Astrocyte (in vitro differentiated cells and primary cell): ENCODE data around the gene MBD5. TPM values are rescaled to one million over a fixed set of nuclear protein-coding genes. Genes with fewer than 3 reads are reported as not detected.
A peak's percentile ranks its signal among the peaks of the same experiment; 100 is the strongest.

ENCODE experiments used
- DNase-seq: peaks from one replicate; pipeline ENCODE4 v3.0.0-alpha.2; 2010; ENCODE audit warnings: low read depth
- FAIRE-seq: peaks from 2 replicates; lab custom pipeline; 2011; peaks lifted over from hg19 to GRCh38; lab: Jason Lieb, UNC
- H2AFZ ChIP-seq: 2 replicates; pipeline ENCODE4 v1.6.0; 2012; ENCODE audit warnings: low read depth, low read length, inconsistent platforms
- H3K27ac ChIP-seq: 2 replicates; pipeline ENCODE4 v1.5.1; 2011; ENCODE audit warnings: low read depth, low read length, inconsistent platforms
- H3K27me3 ChIP-seq: 2 replicates; pipeline ENCODE4 v1.6.0; 2011; ENCODE audit warnings: low read length, inconsistent platforms; ENCODE audit not compliant: insufficient read depth
- H3K36me3 ChIP-seq: 2 replicates; pipeline ENCODE4 v1.5.1; 2011; ENCODE audit warnings: low read length, inconsistent platforms; ENCODE audit not compliant: insufficient read depth
- H3K4me1 ChIP-seq: 2 replicates; pipeline ENCODE4 v1.5.1; 2011; ENCODE audit warnings: low read length, inconsistent platforms; ENCODE audit not compliant: insufficient read depth
- H3K4me2 ChIP-seq: 2 replicates; pipeline ENCODE4 v1.6.0; 2012; ENCODE audit warnings: low read length, inconsistent platforms
- H3K4me3 ChIP-seq: 2 replicates; pipeline ENCODE4 v1.5.1; 2011; ENCODE audit warnings: low read depth, mild to moderate bottlenecking, low read length, inconsistent platforms; ENCODE audit not compliant: insufficient read depth
- H3K79me2 ChIP-seq: 2 replicates; pipeline ENCODE4 v1.6.0; 2012; ENCODE audit warnings: mild to moderate bottlenecking, low read length, inconsistent platforms; ENCODE audit not compliant: insufficient read depth
- H3K9ac ChIP-seq: 2 replicates; pipeline ENCODE4 v1.6.0; 2012; ENCODE audit warnings: mild to moderate bottlenecking, low read length, inconsistent platforms
- H3K9me3 ChIP-seq: 2 replicates; pipeline ENCODE4 v1.5.1; 2012; ENCODE audit warnings: low read depth, mild to moderate bottlenecking, low read length, inconsistent platforms; ENCODE audit not compliant: insufficient read depth
- H4K20me1 ChIP-seq: 2 replicates; pipeline ENCODE4 v1.6.0; 2012; ENCODE audit warnings: low read length, inconsistent platforms; ENCODE audit not compliant: insufficient read depth
- H3K27ac Mint-ChIP-seq: one replicate; pipeline ENCODE4 v1.8.0; 2021; ENCODE audit warnings: mild to moderate bottlenecking, mixed read lengths; ENCODE audit not compliant: unreplicated experiment
- H3K27me3 Mint-ChIP-seq: one replicate; pipeline ENCODE4 v1.8.0; 2021; ENCODE audit warnings: low read depth, mixed read lengths; ENCODE audit not compliant: unreplicated experiment
- H3K36me3 Mint-ChIP-seq: one replicate; pipeline ENCODE4 v1.8.0; 2021; ENCODE audit warnings: low read depth, mixed read lengths; ENCODE audit not compliant: unreplicated experiment
- H3K4me1 Mint-ChIP-seq: one replicate; pipeline ENCODE4 v1.8.0; 2021; ENCODE audit warnings: low read depth, mixed read lengths; ENCODE audit not compliant: unreplicated experiment
- H3K4me3 Mint-ChIP-seq: one replicate; pipeline ENCODE4 v1.8.0; 2021; ENCODE audit warnings: mild to moderate bottlenecking, moderate library complexity, mixed read lengths; ENCODE audit not compliant: unreplicated experiment
- H3K9me3 Mint-ChIP-seq: one replicate; pipeline ENCODE4 v1.8.0; 2021; ENCODE audit warnings: mild to moderate bottlenecking, mixed read lengths; ENCODE audit not compliant: unreplicated experiment
- EZH2 ChIP-seq: IDR thresholded peaks from 2 replicates; pipeline ENCODE4 v1.6.1; 2012; ENCODE audit warnings: mild to moderate bottlenecking, low read length, inconsistent platforms; ENCODE audit not compliant: insufficient read depth
- total RNA-seq: library from RNA; stranded (reverse); gene quantifications from 2 replicates; pipeline ENCODE4 v1.2.1, GENCODE V29; 2021
- TF ChIP-seq, protein P1 (sequence below): IDR thresholded peaks from 2 replicates; pipeline ENCODE4 v1.5.1; 2011; ENCODE audit warnings: low read depth, mild to moderate bottlenecking, inconsistent platforms, low read length, moderate library complexity; ENCODE audit not compliant: insufficient read depth

Gene MBD5
- total RNA-seq, 1 donor from 2014 or later: 53.6 TPM

GRCh38 chr2:148136441-148136840, 115.5 kb downstream of the MBD5 start:
- no peak for TF ChIP-seq EZH2
- TF ChIP-seq, protein P1, sequence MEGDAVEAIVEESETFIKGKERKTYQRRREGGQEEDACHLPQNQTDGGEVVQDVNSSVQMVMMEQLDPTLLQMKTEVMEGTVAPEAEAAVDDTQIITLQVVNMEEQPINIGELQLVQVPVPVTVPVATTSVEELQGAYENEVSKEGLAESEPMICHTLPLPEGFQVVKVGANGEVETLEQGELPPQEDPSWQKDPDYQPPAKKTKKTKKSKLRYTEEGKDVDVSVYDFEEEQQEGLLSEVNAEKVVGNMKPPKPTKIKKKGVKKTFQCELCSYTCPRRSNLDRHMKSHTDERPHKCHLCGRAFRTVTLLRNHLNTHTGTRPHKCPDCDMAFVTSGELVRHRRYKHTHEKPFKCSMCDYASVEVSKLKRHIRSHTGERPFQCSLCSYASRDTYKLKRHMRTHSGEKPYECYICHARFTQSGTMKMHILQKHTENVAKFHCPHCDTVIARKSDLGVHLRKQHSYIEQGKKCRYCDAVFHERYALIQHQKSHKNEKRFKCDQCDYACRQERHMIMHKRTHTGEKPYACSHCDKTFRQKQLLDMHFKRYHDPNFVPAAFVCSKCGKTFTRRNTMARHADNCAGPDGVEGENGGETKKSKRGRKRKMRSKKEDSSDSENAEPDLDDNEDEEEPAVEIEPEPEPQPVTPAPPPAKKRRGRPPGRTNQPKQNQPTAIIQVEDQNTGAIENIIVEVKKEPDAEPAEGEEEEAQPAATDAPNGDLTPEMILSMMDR: no peak
- Histone ChIP-seq H3K27ac (no peak overlapping the region), H3K79me2 (no peaks in the 10 kb centered on the region), H3K27me3 (no peaks in the 10 kb centered on the region), H4K20me1 (peaks cover 12% of the 10 kb centered on the region), H3K4me2 (no peak overlapping the region), H3K4me1 (no peaks in the 10 kb centered on the region), H3K36me3 (no peaks in the 10 kb centered on the region), H3K9ac (no peak overlapping the region), H2AFZ (no peak overlapping the region), H3K4me3 (no peak overlapping the region), H3K9me3 (no peaks in the 10 kb centered on the region)
- Mint-ChIP-seq H3K27ac (peak overlapping the region; percentile 0), H3K36me3 (no peaks in the 10 kb centered on the region), H3K4me1 (peaks cover 12% of the 10 kb centered on the region), H3K4me3 (no peak overlapping the region), H3K9me3 (no peaks in the 10 kb centered on the region), H3K27me3 (no peaks in the 10 kb centered on the region)
- DNase-seq (no peak), FAIRE-seq (no peak)

DNA sequence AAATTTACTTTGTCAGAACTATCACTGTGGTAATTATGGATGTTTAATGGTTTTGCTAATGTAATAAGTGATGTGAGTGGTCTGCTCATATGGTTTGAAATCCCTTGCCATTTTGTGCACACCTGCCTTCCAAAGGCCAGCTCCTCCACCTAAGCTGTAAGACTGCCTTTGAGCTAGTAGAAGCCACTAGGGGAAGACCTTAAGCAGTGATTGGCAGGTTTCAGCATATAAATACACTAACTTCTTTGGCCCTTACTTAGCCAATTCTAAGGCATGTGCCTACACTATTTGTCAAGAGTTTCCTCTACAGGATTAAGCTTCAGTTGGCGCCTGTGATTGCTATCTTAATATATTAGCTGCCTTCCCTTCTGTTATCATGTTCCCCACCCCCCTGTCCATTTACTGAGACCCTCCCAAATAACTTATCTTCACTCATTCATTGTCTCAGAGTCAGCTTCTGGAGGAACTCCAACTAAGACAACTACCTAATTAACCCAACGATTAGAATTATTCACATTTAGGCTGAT, 141.1 kb downstream of the MBD5 start:
- Histone ChIP-seq H3K4me3 (no peak overlapping the region), H3K79me2 (no peaks in the 10 kb centered on the region), H3K9me3 (no peaks in the 10 kb centered on the region), H3K27me3 (no peaks in the 10 kb centered on the region), H3K4me2 (no peak overlapping the region), H3K9ac (no peak overlapping the region), H3K27ac (no peak overlapping the region), H2AFZ (no peak overlapping the region), H3K36me3 (no peaks in the 10 kb centered on the region), H3K4me1 (no peaks in the 10 kb centered on the region), H4K20me1 (peaks cover 18% of the 10 kb centered on the region)
- no peak overlapping the region for H3K4me3 Mint-ChIP-seq
- no peaks in the 10 kb centered on the region for H3K36me3 Mint-ChIP-seq
- TF ChIP-seq EZH2: no peak
- TF ChIP-seq, protein P1: no peak
- H3K4me1 Mint-ChIP-seq: peaks cover 5% of the 10 kb centered on the region
- DNase-seq (no peak), FAIRE-seq (no peak)
- H3K27me3 Mint-ChIP-seq: no peaks in the 10 kb centered on the region
- H3K27ac Mint-ChIP-seq: no peak overlapping the region
- no peaks in the 10 kb centered on the region for H3K9me3 Mint-ChIP-seq

GRCh38 chr2:148162871-148163270, 142.0 kb downstream of the MBD5 start:
- no peak overlapping the region for H3K4me3 ChIP-seq
- Mint-ChIP-seq H3K4me3 (no peak overlapping the region), H3K27ac (no peak overlapping the region), H3K4me1 (peaks cover 5% of the 10 kb centered on the region), H3K36me3 (no peaks in the 10 kb centered on the region), H3K9me3 (no peaks in the 10 kb centered on the region), H3K27me3 (no peaks in the 10 kb centered on the region)
- no peak overlapping the region for H2AFZ ChIP-seq
- no peak overlapping the region for H3K4me2 ChIP-seq
- H4K20me1 ChIP-seq: peaks cover 18% of the 10 kb centered on the region
- no peak for TF ChIP-seq EZH2
- TF ChIP-seq, protein P1: no peak
- no peaks in the 10 kb centered on the region for H3K36me3 ChIP-seq
- no peaks in the 10 kb centered on the region for H3K4me1 ChIP-seq
- DNase-seq (no peak), FAIRE-seq (no peak)
- H3K79me2 ChIP-seq: no peaks in the 10 kb centered on the region
- H3K27me3 ChIP-seq: no peaks in the 10 kb centered on the region
- no peak overlapping the region for H3K9ac ChIP-seq
- no peaks in the 10 kb centered on the region for H3K9me3 ChIP-seq
- H3K27ac ChIP-seq: no peak overlapping the region
